ENCODE results near the gene SECISBP2L.

- TF ChIP-seq CTCF (IDR thresholded peaks at IDR 0.05) (no peak), ZFX (IDR thresholded peaks at IDR 0.05; ENCODE audit: borderline replicate concordance) (no peak)
These were observed 22.9 kb downstream of the SECISBP2L start for GRCh38 chr15:49023354-49023753.

Data from 22Rv1 (cell line).